Measurements from ENCODE around the gene ASS1.
A peak's percentile ranks its signal among the peaks of the same experiment; 100 is the strongest.

Gene ASS1

DNA sequence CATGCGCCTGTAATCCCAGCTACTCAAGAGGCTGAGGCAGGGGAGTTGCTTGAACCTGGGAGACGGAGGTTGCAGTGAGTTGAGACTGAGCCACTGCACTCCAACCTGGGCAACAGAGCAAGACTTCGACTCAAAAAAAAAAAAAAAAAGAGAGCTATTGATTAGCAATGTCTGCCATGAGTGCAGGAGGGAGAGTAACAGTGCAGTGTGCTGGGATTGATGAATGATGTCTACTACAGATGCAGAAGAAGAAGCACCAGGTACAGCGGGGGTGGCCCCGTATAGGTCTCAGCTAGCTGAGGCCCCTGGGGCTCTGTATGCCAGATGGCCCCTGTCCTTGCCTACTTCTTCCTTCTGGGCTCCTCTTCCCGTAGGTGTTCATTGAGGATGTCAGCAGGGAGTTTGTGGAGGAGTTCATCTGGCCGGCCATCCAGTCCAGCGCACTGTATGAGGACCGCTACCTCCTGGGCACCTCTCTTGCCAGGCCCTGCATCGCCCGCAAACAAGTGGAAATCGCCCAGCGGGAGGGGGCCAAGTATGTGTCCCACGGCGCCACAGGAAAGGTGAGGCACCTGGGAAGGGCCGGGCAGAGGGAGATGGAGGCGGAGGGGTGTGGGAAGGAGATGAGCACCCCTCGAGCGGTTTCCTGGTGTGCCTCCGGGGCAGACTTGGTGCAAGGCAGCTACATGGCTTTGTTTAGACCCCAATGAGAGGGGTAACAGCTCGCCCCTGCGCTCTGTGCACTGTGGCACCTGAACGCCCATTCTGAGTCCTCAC is 13.5 kb downstream of the ASS1 start:
- DNase-seq = no peak

DNA sequence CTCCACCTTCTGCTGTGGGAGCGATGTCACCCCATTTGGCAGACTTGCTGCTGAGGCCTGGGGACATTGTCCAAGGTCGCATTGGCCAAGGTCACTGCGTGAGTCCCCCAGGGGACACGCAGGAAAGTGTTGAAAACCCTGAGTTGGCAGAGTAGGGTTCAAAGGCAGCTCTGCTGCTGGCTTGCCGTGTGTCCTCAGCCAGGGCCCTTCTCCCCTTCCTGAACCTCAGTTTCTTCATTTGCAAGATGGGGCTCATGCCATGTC is 14.0 kb downstream of the ASS1 start:
- DNase-seq = no peak

DNA sequence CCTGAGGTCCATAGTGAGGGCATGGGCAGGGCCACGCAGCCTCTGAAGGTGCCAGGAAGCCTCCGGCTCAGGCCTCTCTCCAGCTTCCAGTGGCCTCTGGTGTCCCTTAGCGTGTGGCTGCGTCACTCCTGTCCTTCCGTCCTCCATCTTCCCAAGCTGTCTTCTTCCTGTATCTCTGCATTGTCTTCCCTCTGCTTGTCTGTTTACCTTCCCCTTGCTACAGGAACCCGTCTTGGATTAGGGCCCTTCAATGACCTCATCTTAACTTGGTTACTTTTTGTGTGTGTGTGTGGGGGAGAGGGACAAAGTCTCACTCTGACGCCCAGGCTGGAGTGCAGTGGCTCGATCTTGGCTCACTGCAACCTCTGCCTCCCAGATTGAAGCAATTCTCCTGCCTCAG is 14.4 kb downstream of the ASS1 start:
- no peak for DNase-seq

GRCh38 chr9:130459941-130460669 is 15.3 kb downstream of the ASS1 start:
- no peak for DNase-seq

DNA sequence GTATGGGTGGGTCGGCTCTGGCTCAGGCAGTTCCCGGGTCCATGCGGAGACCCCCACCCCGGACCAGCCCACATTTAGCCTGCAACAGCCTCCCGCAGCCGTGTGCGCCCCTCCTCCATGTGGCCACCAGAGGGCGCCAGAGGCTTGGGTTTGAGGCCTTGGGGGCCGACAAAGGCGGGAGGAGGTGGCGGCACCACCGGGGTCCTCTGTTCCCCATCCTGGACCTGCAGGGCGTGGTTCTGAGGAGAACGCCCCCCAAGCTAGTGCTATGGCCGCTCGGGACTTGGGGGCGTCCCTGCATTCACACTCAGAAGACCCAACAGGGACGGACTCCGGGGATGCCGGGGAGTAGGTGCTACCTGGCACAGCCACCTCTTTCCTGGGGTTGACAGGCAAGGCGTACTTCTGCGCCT is 16.5 kb downstream of the ASS1 start:
- peak; percentile 52 to 67 for DNase-seq

DNA sequence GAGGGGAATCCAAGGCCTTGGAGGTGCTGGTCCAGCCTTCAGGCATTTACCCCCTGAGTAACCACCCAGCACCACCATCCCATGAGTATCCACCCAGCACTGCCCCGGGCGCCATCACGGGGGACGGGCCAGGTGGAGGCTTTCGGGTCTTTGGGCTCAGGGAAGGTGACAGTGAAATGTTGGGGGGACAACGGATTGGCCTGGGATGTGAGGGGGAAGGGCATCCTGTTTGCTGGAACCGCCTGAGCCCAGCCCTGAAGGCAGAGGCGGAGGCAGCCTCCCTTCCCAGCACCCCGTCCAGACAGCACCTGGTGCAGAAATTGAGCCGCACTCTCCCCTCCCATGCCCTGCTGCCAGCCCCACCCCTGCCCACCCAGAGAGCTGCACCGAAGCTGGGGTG is 17.0 kb downstream of the ASS1 start:
- no peak for DNase-seq

DNA sequence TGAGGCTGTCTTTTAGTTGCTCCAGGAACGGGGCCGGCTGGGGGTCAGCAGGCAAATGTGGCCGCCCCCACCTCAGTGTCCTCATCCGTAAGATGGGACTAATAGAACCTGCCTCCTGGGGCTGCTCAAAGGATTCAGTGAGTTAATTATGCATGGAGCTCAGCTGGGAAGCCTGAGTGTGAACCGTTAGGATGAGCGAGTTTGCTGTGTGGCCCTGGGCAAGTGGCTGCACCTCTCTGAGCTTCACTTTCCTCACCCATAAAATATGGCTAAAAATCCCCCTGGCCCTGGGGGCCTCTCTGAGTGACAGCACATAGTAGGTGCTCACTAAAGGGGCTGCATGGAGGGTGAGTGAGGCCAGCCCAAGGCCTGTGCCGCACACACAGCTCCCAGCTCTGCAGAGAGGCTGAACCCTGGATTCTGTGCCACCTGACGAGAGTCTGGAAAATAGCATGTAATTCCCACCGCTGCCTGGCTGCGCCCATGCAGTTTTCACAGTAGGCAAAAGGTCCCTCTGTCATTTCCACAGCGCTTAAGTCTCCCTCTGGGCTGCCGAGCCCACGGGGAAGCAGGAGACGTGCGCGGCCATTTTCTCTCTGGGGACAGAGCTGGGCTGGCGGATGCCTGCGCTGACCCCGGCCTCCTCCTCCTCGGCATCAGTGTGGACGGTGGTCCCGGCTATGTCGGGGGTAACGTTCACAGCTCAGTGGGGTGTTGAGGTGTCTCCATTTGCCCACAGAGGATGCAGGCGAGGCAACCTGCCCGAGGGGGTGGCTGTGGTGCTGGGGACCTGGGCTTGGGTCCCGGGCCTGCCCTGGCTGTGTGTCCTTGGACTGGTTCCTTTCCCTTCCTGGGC is 18.2 kb downstream of the ASS1 start:
- DNase-seq = no peak

DNA sequence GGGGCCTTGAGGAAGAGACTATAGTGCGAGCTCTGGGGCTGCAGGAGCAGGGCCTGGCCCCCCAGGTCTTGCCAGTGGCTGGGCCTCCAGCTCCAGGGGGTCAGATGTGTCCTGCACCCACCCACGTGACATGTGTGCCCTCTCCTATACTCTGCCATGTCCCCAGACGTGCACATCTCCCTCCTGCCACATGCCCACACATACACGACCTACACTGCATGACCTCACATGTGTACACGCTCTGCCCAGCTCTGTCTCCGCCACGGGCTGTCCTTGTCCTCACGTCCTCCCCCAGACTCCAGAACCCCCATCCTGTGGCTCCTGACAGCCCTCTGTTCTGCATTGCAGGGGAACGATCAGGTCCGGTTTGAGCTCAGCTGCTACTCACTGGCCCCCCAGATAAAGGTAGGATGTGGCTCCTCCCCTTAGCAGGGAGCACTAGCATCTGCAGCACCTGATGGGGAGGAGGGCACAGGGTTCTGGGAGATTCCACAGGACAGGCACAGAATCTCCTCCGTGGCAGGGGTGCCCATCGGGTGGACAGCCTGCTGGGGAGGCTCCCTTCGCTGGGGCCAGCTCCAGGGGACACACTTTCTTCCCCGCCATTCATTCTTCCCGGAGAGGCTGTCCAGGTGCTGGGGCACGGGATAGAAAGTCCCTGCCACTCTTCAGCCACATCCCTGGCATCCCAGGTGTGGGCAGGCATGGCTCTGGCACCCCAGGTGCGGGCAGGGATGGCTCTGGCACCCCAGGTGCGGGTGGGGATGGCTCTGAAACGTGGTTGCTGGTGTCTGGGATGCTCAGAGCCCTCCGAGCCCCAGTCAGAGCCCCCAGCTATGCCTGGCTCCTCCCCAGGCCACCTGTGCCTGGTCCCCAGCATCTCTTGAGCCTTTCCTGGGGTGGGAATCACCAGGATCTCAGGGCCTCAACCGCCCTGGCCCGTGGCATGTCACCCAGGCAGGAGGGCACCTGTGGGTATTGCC is 19.3 kb downstream of the ASS1 start:
- DNase-seq = no peak

- no peak for DNase-seq
Observed at GRCh38 chr9:130465383-130466096, 20.8 kb downstream of the ASS1 start.

DNA sequence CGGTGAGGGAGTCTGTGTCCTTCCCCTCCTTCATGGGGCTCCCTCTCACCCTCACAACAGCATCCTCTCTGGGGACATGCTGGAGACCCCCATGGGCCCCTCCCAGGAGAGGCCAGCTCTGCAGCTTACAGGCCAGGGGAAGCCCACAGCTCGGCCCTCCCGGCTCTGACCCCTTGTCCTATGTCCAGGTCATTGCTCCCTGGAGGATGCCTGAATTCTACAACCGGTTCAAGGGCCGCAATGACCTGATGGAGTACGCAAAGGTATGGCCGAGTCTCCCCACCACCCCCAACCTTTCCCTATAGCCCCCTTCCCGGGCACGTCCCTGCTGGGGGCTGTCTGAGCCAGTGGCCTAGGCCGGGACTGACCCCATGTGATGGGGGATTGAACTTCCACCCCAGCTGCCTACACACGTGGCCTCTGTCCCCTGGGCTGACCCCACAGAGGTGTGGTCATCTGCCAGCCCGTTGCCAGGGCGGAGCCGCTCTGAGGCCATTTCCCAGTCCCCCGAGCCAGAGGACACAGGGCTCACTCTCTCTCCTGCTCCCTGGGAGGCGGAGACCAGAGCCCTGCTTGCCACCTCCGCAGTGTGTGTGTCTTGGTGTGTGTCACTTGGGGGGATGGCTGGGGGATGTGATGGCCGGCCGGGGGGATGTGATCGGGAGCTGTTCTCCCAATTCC is 21.9 kb downstream of the ASS1 start:
- no peak for DNase-seq

- no peak for DNase-seq
Observed at GRCh38 chr9:130467316-130467715, 22.6 kb downstream of the ASS1 start.

GRCh38 chr9:130468566-130468965 is 23.8 kb downstream of the ASS1 start:
- DNase-seq = no peak

GRCh38 chr9:130470269-130470668 is 25.5 kb downstream of the ASS1 start:
- DNase-seq = no peak

DNA sequence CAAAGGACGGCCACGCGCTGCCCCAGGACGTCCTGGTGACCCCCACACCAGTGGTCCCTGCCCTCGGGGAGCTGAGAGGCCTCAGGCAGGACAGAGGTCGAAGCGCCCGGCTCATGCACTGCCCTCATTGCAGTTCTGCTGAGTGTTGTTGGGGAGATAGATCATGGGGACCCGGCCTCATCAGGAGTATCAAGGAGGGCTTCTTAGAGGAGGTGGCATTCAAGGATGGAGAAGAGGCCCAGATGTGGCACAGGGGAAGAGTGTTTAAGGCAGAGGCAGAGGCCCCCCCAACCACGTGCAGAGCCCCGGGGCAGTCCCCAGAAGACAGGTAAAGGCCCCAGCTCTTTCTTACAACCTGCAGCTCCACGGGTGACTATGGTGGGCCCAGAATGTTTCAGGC is 26.2 kb downstream of the ASS1 start:
- no peak for DNase-seq

GRCh38 chr9:130471411-130472183 is 26.8 kb downstream of the ASS1 start:
- no peak for DNase-seq

DNA sequence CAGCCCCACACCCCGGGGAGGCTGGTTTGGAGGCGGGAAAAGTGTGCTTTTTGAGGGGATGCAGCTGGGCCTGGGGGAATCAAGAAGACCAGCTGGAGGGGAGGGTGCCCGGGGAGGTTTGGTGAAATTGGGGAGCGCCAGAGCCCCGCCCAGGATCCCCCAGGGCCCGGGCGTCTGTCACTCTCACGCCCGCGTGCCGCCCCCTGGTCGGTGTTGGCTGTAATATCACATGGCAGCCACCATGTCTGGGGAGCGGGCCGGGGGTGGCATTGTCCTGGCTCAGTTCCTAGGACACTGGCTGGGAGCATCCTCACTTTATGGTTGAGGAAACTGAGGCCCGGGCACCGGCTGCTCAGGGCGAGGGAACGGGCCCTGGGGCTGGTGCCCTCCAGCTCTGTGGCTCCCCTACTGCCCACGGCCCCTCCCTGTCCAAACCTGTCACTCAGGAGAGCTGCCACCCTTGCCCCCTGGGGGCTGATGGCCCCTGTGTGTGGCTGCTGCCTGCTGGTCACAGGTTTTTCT is 27.5 kb downstream of the ASS1 start:
- DNase-seq = no peak

- no peak for DNase-seq
Observed at GRCh38 chr9:130473009-130473408, 28.2 kb downstream of the ASS1 start.

DNA sequence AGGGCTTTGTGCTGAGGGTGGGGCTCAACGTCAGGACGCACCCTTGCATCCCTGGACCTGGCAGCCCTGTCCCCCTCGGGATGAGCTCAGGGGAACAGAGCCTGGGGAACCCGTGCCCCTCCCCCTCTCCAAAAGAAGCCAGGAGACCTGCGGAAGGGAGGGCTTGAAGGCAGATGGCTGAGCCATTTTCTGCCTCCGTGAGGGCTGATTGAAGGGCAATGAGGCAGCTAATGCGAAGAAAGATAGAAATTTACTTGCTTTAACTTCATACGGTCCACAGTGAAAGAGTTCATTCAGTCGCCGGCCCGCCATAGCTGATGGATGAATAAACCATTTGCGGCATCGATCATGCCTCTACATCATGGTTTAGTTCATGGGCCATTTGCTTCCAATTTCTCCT is 28.8 kb downstream of the ASS1 start:
- no peak for DNase-seq

DNA sequence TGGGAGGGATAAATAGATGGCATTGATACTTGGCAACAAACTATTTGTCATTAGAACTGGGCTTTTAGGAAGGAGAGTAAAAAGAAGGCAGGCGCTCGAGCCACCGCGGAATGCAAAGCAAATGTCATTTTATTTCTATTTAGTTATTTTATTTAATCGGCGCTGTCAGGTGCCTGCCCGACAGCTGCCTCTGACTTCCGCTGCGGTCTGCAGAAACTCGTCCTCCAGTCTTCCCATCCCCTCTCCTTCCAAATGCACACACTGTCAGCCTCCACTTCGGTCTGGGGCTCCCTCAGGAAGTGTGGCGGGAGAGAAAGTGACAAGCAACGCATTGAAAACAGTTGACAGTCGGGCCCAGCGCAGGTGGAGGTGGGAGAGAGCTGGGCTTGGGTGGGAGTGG is 29.3 kb downstream of the ASS1 start:
- DNase-seq = no peak

- no peak for DNase-seq
Observed at GRCh38 chr9:130476151-130476730, 31.5 kb downstream of the ASS1 start.

All from NCI-H1930 (cell line).